GM21619 (cell line): ENCODE data around the gene PLEKHG4B.
"Not testable (repeated sequence)": the region's sequence is repeated elsewhere in the genome, so short reads cannot be mapped to it uniquely, and the experiment has no call there.

Source experiments
- ATAC-seq: cut with Tn5 transposase; IDR thresholded peaks from one replicate; pipeline ENCODE4 v1.9.1; 2021; ENCODE audit not compliant: unreplicated experiment

The PLEKHG4B gene

GRCh38 chr5:93221-93980, 1.4 kb downstream of the PLEKHG4B start:
- no peak for ATAC-seq

- ATAC-seq, result no peak
Observed at GRCh38 chr5:94113-94892, 2.3 kb downstream of the PLEKHG4B start.

- ATAC-seq, result no peak
Observed at GRCh38 chr5:95241-95980, 3.4 kb downstream of the PLEKHG4B start.

DNA sequence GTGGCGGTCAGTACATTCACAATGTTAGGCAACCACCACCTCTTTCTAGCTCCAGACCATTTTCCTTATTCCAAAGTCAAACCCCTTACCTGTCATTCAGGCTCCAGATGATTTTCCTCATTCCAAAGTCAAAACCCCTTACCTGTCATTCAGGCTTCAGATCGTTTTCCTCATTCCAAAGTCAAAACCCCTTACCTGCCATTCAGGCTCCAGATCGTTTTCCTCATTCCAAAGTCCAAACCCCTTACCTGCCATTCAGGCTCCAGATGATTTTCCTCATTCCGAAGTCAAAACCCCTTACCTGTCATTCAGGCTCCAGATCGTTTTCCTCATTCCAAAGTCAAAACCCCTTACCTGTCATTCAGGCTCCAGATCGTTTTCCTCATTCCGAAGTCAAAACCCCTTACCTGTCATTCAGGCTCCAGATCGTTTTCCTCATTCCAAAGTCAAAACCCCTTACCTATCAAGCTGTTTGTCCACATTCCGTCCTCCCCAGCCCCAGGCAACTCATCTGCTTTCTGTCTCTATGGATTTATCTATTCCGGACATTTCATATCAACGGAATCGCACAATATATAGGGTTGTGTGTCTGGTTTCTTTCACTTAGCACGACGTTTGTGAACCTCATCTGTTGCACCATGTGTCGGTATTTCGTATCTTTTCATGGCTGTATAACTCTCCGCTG, 5.2 kb downstream of the PLEKHG4B start:
- no peak for ATAC-seq

GRCh38 chr5:99815-100214, 7.8 kb downstream of the PLEKHG4B start:
- ATAC-seq, result no peak

- ATAC-seq, result no peak
Observed at GRCh38 chr5:102411-103043, 10.6 kb downstream of the PLEKHG4B start.

- ATAC-seq, result not testable (repeated sequence)
Observed at GRCh38 chr5:104106-104505, 12.1 kb downstream of the PLEKHG4B start.

GRCh38 chr5:104778-105296, 12.9 kb downstream of the PLEKHG4B start:
- ATAC-seq, result no peak

DNA sequence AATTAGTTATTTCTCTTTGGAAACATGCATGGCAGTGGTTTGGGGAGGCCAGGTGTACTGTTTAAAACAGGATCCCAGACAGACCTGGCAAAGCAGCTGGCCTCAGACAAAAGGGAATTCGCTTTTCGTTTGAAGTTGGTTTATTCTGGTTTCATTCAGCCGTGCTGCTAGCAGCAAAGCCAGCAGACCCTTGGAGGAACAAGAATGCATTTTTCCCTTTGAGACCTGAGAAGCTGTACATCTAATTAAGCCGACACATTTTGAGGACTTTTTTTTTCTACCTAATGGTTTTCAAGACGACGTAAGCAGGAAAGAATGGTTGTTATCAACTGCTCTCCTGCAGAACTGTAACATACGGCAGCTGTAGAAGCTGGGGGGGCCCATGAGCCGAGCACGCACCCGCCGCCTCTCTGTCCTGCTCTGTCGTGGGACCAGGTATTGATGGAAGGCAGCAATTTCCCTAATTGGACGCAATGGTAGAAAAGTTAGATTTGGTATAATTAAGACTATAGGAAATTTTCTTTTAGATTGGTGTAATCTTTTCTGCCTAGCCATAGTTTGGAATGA, 13.6 kb downstream of the PLEKHG4B start:
- ATAC-seq, result no peak

GRCh38 chr5:106587-106986, 14.6 kb downstream of the PLEKHG4B start:
- no peak for ATAC-seq

GRCh38 chr5:107526-107925, 15.6 kb downstream of the PLEKHG4B start:
- no peak for ATAC-seq

- ATAC-seq, result no peak
Observed at GRCh38 chr5:109826-110225, 17.9 kb downstream of the PLEKHG4B start.

- no peak for ATAC-seq
Observed at GRCh38 chr5:110270-110888, 18.4 kb downstream of the PLEKHG4B start.

GRCh38 chr5:111171-111570, 19.2 kb downstream of the PLEKHG4B start:
- no peak for ATAC-seq

DNA sequence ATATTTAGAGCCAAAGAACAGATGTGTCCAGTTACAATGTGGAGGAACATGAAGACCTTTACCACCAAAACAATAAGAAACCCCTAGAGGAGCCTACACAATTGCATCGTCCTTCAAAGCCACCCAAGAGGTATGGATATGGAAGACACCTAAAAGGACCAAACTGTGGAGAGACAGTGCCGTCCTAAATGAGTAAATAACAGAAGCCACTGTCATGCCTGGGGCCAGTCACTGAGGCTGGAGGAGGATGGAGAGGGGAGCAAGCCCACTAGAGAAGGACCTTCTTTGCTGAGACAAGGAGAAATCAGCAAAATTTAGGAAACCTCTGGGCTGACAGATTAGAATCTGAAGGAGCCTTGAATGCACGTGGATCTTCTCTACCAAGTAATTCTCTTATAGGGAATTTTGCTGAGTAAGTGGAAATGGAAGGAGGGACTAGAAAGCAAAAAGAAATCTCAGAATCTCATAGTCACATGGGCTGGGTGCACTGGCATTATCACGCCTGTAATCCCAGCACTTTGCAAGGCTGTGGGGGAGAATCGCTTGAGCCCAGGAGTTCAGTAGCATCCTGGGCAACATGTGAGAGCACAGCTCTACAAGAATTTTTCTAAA, 27.6 kb downstream of the PLEKHG4B start:
- no peak for ATAC-seq

GRCh38 chr5:121432-121831, 29.5 kb downstream of the PLEKHG4B start:
- ATAC-seq, result no peak

- no peak for ATAC-seq
Observed at GRCh38 chr5:125815-126214, 33.8 kb downstream of the PLEKHG4B start.

- no peak for ATAC-seq
Observed at GRCh38 chr5:126806-127205, 34.8 kb downstream of the PLEKHG4B start.

GRCh38 chr5:127886-128285, 35.9 kb downstream of the PLEKHG4B start:
- ATAC-seq, result no peak
